HG03575 (cell line): ENCODE data around the gene STXBP1.
A peak's percentile ranks its signal among the peaks of the same experiment; 100 is the strongest.

Experiments
- ATAC-seq: cut with Tn5 transposase; IDR thresholded peaks from one replicate; pipeline ENCODE4 v1.9.1; 2021; ENCODE audit not compliant: unreplicated experiment, insufficient number of reproducible peaks, low FRiP score; ENCODE audit errors: extremely low read depth

The STXBP1 gene

DNA sequence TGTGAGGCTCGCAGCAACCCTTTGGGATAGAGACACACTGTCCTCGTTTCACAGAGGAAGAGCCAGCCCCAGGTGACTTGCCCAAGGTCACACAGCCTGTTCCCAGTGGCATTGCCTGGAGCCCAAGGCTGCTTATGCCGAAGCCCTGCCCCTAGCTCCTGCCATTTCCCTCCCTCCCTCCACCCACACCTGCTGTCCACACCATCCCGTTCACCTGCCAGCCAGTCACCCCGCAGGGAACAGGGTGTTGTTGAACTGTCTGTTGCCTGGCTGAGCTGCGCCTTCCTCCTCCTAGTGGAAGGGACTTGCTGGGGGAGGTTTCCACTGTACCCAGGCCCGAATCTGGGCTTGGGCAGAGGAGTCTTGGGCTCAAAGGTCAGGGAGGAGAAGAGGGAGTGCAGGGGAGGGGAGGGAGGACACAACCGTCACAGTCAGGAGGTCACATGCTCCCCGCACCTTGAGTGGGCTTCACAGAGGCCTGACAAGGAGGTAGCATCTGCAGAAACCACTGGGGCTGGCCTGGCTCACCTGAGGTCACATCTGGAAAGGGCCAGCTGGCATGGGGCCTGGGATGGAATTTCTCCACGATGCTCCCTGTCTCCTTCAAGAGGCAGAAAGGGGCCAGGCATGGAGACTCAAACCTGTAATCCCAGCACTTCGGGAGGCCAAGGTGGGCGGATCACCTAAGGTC lies 110.1 kb downstream of the STXBP1 start:
- no peak for ATAC-seq

DNA sequence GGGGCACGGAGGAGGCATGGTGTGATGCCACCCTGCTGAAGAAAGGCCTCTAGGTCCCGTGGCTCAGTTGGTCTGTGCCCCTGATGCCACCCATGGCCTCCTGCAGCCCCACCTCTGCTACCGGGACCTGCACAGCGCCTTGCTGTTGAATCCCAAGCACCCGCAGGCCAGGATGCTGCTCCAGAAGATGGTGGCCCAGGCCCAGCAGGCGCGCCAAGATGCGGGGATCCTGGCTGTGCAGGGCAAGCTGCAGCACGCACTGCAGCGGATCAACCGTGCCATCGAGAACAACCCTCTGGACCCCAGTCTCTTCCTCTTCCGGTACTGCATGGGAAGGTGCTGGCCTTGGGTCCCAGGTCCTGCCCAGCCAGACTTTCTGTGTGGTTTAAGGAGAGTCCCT lies 110.9 kb downstream of the STXBP1 start:
- no peak for ATAC-seq

DNA sequence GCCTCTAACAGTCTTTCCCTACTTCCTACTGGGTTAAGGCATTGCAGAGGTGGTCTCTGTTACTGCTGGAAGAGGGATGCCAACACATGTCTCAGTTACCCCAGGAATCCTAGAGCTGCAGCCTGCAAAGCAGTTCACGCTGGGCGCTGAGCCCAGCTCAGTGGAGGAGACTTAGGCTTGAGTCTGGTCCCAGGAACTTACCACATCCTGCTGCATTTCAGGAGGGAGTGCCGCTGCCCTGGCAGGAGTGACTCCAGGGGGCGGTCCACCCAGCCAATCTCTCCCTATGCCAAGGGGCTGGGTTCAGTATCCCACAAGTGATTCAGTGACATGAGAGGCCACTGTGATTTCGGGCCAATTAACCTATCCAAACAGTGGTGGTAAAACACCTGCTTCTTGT lies 111.4 kb downstream of the STXBP1 start:
- ATAC-seq: no peak

DNA sequence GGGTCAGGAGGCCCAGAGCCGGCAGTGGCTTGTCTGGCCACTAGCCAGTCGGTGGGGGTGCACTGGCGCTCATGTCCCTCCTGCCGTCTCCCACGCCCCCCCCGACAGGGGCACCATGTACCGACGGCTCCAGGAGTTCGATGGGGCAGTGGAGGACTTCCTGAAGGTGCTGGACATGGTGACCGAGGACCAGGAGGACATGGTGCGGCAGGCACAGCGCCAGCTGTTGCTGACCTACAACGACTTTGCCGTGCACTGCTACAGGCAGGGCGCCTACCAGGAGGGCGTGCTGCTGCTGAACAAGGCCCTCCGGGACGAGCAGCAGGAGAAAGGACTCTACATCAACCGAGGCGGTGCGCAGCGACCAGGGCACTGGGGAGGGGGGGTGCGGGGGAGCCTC lies 111.9 kb downstream of the STXBP1 start:
- no peak for ATAC-seq

DNA sequence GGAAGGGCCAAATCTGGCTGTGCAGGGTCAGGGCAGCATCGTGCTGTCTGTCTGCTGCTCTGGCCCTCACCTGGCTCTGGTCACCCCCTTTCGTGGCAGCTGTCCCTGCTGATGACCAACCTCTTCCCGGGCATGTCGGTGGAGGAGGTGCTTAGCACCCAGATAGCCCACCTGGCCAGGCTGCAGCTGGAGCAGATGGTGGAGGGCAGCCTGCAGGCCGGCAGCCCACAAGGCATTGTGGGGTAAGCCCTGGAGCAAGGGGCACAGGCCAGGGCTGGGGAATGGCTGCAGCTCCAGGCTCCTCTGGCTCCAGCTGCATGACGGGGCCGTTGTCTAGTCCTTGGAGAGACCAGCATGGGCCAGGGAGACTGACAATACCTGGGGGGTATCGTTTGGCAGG lies 114.8 kb downstream of the STXBP1 start:
- ATAC-seq: no peak

DNA sequence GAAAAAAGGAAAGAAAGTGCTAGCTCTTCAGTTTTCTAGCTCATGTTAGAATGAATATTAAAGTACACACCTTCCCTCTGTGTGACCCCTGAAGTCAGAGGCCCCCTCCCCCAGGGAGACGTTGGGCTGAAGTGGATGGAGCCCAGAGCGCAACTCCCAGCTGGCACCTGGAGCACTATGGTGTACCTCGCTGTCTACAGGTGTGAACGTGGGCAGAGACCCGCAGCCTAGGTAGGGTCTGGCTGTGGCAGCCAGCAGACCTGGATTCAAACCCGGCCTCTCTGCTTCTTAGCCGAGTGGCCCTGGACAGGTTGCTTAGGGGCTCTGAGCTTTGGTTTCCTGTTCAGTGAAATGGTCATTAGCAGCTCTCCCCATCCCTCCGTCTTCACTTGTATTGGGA lies 116.7 kb downstream of the STXBP1 start:
- no peak for ATAC-seq

DNA sequence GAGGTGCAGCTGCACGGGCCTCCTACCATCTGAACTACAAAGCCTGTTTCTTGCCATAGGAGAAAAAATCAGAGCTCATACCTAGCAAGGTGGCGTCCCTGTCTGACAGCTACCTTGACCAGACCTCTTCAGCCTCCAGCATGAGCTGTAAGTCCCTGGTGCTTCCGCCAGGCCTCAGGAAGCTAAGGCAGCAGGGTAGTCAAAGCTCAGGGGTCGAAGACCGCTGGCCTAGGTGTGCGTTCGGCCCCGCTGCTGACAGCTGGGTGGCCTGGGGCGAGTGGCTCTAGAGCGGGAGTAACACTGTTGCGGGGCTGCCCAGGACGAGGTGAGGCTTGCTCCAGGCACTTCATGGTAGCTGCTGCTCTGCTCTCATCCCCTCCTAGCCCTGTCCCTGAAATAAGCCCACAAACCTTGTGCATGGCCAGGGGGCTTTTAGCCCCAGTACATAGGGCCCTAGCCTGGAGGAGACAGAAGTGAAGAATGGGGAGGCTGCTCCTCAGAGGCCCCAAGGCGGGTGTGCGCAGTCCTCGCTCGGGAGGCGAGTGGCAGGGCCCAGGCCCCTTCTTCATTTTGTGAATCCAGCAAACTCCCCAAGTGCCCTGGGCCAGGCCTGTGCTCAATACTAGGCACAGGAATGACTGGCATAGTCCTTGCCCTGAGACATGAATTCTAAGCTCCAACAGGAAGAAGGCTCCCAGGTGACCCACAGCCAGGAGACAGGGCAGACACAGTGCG lies 117.6 kb downstream of the STXBP1 start:
- ATAC-seq: no peak

DNA sequence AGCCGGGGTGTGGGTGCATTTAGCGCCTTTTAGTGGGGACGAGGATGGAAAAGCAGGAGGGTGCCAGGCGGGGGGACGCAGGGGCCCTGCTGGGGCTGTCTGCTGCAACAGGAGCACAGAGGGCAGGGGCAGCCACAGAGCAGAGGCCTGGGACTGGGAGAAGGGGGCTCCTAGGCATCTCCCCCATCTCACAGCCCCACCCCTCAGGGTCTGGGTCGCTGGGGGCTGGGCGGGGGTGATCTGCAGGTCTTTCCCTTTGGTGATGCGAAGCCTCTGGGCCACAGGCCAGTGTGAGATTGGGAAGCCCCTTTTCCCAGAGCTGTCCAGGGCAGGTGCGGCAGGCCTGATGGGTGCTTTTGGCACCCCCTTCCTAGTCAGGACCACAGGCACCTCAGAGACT lies 118.2 kb downstream of the STXBP1 start:
- ATAC-seq: no peak

DNA sequence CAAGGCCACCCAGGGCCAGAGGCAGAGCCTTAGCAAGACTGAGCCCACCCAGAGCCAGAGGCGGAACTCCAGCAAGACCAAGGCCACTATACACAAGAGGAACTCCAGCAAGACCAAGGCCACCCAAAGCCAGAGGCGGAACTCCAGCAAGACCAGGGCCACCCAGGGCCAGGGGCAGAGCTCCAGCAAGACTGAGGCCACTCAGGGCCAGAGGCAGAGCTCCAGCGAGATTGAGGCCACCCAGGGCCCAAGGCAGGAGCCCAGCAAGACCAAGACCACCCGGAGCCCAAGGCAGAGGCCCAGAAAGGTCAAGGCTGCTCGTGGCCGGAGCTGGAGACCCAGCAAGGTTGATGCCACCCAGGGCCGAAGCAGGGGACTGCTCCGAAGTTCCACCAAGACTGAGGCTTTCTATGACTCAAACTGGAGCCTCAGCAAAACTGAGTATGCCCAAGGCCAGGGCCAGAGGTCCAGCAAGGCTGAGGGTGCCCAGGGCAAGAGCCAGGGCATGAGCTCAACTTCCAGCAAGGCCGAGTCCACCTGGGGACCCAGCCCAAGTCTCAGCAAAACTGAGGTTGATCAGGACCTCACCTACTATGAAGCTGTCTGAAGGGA lies 118.8 kb downstream of the STXBP1 start:
- no peak for ATAC-seq

DNA sequence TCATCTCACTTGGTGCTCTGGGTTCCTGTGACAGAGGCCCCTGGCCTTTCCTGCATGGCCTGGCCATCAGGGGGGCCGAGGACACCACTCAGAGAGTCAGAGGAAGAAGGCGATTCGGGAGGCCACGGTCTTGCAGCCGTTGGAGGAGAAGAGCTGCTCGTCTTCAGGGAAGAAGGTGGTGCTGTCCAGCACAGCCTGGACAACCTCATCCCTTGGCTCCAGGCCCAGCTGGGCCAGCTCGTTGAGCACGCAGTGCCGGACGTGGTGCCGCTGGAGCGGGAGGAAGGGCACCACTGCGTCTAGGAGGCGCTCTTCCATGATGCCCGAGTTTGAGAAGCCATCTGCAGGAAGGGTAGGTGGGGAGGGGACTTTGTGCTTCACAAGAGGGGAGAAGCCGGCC lies 119.9 kb downstream of the STXBP1 start:
- no peak for ATAC-seq

DNA sequence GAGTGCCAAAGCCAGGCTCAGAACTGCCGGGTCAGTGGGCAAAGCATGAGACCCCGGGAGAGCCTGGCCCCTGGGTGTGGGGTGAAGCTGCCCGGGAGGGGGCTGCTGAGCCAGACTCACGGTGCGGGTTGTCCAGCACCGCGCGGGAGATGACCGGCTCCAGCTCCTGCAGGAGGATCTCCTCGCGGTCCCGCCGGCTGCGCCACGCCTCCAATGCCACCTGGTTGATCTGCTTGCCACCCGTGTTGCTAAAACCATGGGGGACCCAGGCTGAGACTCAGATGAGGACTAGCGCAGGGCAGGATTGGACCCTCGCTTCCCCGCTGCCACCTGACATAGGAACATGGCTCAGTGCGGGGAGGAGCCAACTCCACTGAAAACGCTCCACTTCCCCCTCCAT lies 120.4 kb downstream of the STXBP1 start:
- no peak for ATAC-seq

DNA sequence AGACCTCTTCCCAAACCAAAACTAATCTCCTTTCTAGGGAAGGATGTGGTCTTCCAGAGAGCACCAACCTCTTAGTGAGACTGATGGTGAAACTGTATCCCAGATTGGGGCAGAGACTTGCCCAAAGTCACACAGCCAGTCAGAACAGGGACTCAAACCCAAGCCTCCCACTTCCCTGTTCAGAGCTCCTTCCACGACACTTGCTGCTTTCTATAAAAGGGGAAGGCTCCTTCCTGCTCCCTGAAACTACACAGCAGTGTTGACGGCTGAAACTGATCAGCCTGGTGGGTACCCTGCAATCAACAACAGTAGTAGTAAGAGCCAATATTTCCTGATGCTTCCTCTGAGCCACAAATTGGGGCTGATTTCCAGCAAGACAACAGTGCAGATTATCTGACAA lies 121.5 kb downstream of the STXBP1 start:
- no peak for ATAC-seq

DNA sequence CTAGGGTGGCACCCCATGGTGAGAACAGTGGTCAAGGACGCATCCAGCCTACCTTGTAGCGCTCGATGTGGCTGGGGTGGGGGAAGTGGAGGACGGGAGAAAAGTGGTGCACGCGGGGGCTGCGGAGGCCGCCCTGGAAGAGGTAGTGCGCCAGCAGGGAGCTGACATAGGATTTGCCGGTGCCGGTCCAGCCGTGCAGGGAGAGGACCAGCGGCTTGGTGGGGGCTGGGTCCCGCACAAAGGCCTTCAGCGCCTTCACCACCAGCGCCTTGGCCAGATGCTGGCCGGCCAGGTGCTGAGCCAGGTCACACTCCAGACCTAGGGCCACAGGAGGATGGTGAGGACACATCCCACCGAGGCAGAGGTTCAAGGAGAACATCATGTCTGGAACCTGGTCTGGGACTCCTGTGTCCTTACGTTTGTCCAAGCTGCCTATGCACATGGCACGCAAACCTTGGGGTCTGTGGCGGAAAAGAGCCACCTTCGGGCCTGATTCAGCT lies 122.2 kb downstream of the STXBP1 start:
- ATAC-seq: no peak

DNA sequence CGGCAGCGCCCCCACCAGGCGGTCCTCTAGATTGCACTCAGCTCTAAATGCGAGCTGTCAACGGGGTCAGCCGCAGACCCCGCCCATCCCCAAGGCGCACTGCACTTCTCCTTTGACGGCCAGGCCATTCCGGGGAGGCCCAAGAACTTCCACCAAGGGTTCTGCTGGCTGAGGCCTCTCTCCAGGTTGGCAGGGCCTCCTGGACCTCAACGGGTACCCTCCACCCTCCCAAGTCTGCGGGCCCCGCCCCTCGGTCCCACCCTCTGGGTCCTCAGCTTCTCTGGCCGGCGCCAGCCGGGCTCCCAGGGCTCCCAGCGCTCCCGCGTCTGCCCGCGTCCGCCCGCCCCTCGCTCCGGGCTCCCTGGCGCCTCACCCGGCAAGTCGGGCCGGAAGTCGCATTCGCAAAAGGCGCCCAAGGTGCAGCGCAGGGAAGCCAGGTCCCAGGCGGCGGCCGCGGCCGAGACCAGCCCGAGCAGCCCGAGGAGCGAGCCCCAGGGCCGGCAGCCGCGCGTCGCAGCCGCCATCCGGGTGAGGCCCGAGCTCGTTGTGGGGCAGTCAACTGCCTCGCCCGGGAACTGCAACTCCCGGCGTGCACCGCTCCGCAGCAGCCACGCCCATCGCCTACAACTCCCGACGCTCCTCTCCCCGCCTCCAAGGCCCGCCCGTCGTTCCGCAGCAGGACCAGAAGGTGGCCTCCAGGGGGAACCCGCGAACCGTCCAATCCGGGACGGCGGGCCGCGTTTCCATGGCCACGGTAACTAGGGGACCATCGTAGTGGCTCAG lies 122.9 kb downstream of the STXBP1 start, which contains the start of gene TOR2A:
TSS of gene TOR2A (minus strand) at position 548 of the 783 bp plus-strand sequence. CDS start at position 524, 24 bp downstream.
- peak; percentile 53 for ATAC-seq

DNA sequence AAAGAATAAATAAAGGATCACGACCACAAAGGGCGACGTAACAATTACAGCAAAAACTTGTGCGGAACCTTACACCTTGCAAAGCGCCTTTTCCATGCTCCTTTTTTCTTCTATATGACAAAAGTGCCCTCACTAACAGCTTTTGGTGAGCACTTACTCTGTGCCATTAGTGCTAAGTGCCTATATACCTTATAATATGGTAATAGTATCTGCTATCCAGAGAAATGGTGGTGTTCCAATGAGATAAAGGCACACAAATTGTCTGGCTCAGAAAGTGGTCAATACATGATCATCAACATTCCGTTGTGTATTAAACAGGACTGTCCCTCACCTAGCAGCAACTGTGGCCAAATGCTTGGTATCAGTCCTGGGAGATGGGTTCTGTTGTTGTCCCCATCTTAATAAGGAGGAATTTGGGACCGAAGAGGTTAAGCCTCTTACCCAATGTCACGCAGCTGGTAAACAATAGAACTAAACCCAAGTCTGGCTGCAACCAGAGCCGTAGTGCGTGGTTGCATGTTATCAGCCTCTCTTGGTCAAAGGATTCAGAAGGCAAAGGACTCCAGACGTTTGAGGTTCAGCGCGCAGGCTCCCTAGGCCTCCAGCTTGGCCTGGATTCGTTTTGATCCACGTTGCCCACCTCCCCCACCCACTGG lies 123.6 kb downstream of the STXBP1 start:
- no peak for ATAC-seq

DNA sequence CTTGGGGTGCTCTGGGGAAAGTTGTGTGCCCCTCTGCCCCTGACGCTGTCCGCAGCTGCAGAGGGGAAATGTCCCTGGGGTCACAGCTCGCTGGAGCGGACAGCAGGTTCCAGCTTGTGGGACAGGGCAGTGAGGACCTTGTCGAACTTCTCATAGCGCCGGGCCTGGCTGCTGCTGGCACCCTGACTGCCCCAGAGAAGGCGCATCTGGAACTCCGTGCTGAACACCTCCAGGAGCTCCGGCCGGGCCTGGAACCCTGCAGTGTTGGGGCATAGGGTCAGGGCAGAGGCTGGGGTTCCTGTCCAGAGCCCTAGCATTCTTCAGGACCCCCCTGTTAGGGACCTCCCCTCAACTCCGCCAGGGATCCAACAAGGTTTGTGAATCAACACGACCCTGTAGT lies 126.6 kb downstream of the STXBP1 start:
- no peak for ATAC-seq

DNA sequence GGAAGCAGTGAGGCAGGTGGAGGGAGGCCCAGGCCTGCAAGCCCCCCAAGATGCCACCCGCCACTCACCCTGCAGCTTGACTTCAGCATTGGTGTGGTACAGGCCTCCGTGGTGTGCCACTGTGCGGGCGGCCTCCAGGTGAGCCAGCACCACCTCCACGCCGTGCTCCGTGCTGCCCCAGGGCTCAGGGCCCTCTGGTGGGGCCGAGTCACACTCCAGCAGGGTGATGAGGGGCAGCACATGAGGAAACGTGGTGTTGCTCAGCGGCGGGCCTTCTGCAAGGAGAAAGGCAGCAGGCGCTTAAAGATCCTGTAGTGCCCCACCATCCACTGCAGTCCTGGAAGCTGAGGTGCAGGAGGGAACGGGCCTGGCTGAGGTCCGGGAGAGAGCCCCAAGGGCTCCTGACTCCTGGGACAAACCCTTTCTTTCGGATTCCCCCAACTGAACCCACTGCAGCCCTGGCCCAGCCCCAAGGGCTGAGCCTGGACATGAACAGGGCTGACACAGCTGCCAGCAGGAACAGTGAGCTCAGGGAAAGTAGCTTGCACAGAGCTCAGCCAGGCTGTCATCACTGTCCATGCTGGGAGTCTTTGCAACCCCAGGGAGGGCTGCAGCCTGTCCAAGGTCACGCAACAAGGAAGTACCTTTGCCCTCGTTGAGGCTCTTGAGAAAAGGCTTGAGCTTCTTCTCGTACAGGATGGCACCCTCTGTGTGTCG lies 127.7 kb downstream of the STXBP1 start:
- no peak for ATAC-seq

DNA sequence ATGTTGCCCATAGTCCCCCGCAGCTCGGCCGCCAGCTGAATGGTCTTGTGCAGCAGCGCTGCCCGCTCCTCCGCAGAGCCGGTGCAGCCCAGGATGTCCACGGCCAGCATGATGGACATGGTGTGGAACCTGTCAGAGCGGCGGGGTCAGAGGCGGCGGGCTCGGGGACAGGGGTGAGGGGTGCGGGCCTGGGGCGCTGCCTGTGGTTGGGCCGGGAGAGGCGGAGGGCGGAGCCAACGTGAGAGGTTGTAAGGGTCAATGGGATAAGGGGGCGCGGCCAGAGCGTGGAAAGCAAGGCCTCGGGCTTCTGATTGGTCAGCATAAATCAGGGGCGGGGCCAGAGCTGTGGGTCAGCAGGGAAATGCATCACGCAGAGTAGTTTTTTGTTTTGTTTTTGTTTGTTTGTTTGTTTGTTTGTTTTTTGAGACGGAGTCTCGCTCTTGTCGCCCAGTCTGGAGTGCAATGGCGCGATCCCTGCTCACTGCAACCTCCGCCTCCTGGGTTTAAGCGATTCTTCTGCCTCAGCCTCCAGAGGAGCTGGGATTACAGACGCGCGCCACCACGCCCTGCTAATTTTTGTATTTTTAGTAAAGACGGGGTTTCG lies 129.9 kb downstream of the STXBP1 start:
- no peak for ATAC-seq
